K562 (cell line): ENCODE results near the gene BBOX1. TPM values are rescaled to one million over a fixed set of nuclear protein-coding genes. Genes with fewer than 3 reads are reported as not detected.

ENCODE experiments used
- ATAC-seq: fragments of 200-7000 bp; cut with Tn5 transposase; 3 replicates; pipeline ENCODE4 v1.9.1; 2020; ENCODE audit warnings: moderate library complexity
- BruUV-seq: library from RNA; stranded (reverse); fragments of 400-500 nt; replicated peaks from 2 replicates; lab custom pipeline; 2021; lab: Mats Ljungman, UMichigan
- CTCF ChIA-PET: fragments of 300-600 bp; formaldehyde crosslinking; extraction: SDS; loops from one replicate; lab custom pipeline; 2021; ENCODE audit warnings: low intra/inter-chr PET ratio; lab: Yijun Ruan, JAX
- POLR2A ChIA-PET: fragments of 300-600, 350-650 bp; sonication (Branson Sonifier 250); formaldehyde crosslinking; extraction: SDS; loops from one replicate; lab custom pipeline; 2021; ENCODE audit warnings: antibody characterized with exemption, inconsistent platforms; lab: Yijun Ruan, JAX
- DNase-seq, 4 experiments: peaks; one replicate each; pipeline versions ENCODE4 v3.0.0 to v3.0.0-alpha.2; 2011 to 2018; ENCODE audit warnings: low spot score in 3 of 4, mixed read lengths in 3 of 4; ENCODE audit errors: extremely low read depth in 1 of 4
- FAIRE-seq: peaks from 2 replicates; lab custom pipeline; 2011; peaks lifted over from hg19 to GRCh38; lab: Jason Lieb, UNC
- H2AFZ ChIP-seq: 2 replicates; pipeline ENCODE4 v1.6.0; 2011; ENCODE audit warnings: low read depth, low read length, control low read depth, inconsistent platforms
- H3K27ac ChIP-seq: fragments of 200-600 bp; 3 replicates; pipeline ENCODE4 v1.8.0; 2011; ENCODE audit warnings: low read depth, mild to moderate bottlenecking, control low read depth, inconsistent platforms, low read length, moderate library complexity, mixed read lengths; ENCODE audit errors: extremely low read depth
- H3K27me3 ChIP-seq, 2 experiments: fragments of 300-600 bp in 1 of 2; 2 replicates in 1 of 2; 3 replicates in 1 of 2; pipeline versions ENCODE4 v1.6.0 to v1.8.0; 2011; ENCODE audit warnings: inconsistent platforms in 2 of 2, low read length in 2 of 2, mild to moderate bottlenecking in 1 of 2, mixed read lengths in 1 of 2, moderate library complexity in 1 of 2; ENCODE audit not compliant: control insufficient read depth in 2 of 2, insufficient read depth in 2 of 2
- H3K36me3 ChIP-seq: fragments of 300-600 bp; 3 replicates; pipeline ENCODE4 v1.8.0; 2011; ENCODE audit warnings: mild to moderate bottlenecking, low read length, inconsistent platforms; ENCODE audit not compliant: control insufficient read depth, insufficient read depth
- H3K4me1 ChIP-seq, 2 experiments: fragments of 200-600 bp in 1 of 2; replicated peaks in 1 of 2; 2 replicates in 1 of 2; 3 replicates in 1 of 2; pipeline versions ENCODE4 v1.5.1 to v1.8.0; 2011; ENCODE audit warnings: inconsistent platforms in 2 of 2, low read length in 2 of 2, mild to moderate bottlenecking in 1 of 2, mixed read lengths in 1 of 2, moderate library complexity in 1 of 2; ENCODE audit not compliant: control insufficient read depth in 2 of 2, insufficient read depth in 2 of 2
- H3K4me2 ChIP-seq: 2 replicates; pipeline ENCODE4 v1.6.1; 2011; ENCODE audit warnings: low read length, control low read depth, inconsistent platforms, mixed read lengths; ENCODE audit not compliant: insufficient read depth
- H3K4me3 ChIP-seq: fragments of 200-600 bp; sonication (generic), shearing (Covaris generic); 2 replicates; pipeline ENCODE4 v1.5.1; 2016; ENCODE audit warnings: control low read depth, inconsistent platforms
- H3K79me2 ChIP-seq: fragments of 200-600 bp; 3 replicates; pipeline ENCODE4 v1.8.0; 2011; ENCODE audit warnings: low read length, inconsistent platforms; ENCODE audit not compliant: control insufficient read depth, insufficient read depth
- H3K9ac ChIP-seq, 2 experiments: 2 replicates each; pipeline versions ENCODE4 v1.6.0 to v1.6.1; 2011; ENCODE audit warnings: low read depth in 2 of 2, low read length in 2 of 2, control low read depth in 1 of 2, inconsistent platforms in 1 of 2, mild to moderate bottlenecking in 1 of 2, mixed read lengths in 1 of 2; ENCODE audit not compliant: insufficient read depth in 1 of 2
- H3K9me1 ChIP-seq: one replicate; pipeline ENCODE4 v1.6.0; 2011; ENCODE audit warnings: inconsistent platforms, mild to moderate bottlenecking, low read length, moderate library complexity; ENCODE audit not compliant: control insufficient read depth, insufficient read depth
- H3K9me3 ChIP-seq: replicated peaks from 2 replicates; pipeline ENCODE4 v1.5.1; 2011; ENCODE audit warnings: low read depth, low read length, inconsistent platforms; ENCODE audit not compliant: control insufficient read depth, insufficient read depth
- H4K20me1 ChIP-seq: replicated peaks from 2 replicates; pipeline ENCODE4 v1.6.1; 2011; ENCODE audit warnings: low read length, inconsistent platforms, mixed read lengths; ENCODE audit not compliant: control insufficient read depth, insufficient read depth
- KLF10 ChIP-seq: fragments of 250-450 bp; sonication (Bioruptor Pico); IDR thresholded peaks from 2 replicates; pipeline ENCODE4 v1.6.1; 2021; ENCODE audit warnings: matching md5 sums
- RBBP5 ChIP-seq: fragments of 200-600 bp; sonication (generic); IDR thresholded peaks from 2 replicates; pipeline ENCODE4 v1.6.1; 2012; ENCODE audit warnings: borderline replicate concordance, mild to moderate bottlenecking, low read length, control low read depth, inconsistent platforms; ENCODE audit not compliant: insufficient read depth, poor library complexity, severe bottlenecking
- SAP30 ChIP-seq: fragments of 200-600 bp; sonication (generic); IDR thresholded peaks from 2 replicates; pipeline ENCODE4 v1.6.1; 2012; ENCODE audit warnings: borderline replicate concordance, low read depth, mild to moderate bottlenecking, moderate library complexity, low read length, control low read depth, inconsistent platforms; ENCODE audit not compliant: insufficient read depth, poor library complexity, severe bottlenecking
- YY1 ChIP-seq, 3 experiments: IDR thresholded peaks; 2 replicates each; pipeline ENCODE4 v1.6.1; 2011; ENCODE audit warnings: low read length in 2 of 3, mild to moderate bottlenecking in 2 of 3, moderate library complexity in 2 of 3, borderline replicate concordance in 1 of 3, control low read depth in 1 of 3, low read depth in 1 of 3; ENCODE audit not compliant: insufficient read depth in 3 of 3, insufficient replicate concordance in 2 of 3, control insufficient read depth in 1 of 3, insufficient read length in 1 of 3; ENCODE audit errors: extremely low read depth in 1 of 3
- ZNF507 ChIP-seq: conservative IDR thresholded peaks from 2 replicates; pipeline ENCODE4 v1.6.1; 2017; ENCODE audit warnings: missing genetic modification characterization, missing compliant biosample characterization
- ZNF655 ChIP-seq: fragments of 250-450 bp; sonication (Bioruptor Pico); IDR thresholded peaks from 2 replicates; pipeline ENCODE4 v1.5.0; 2021
- ZNF76 ChIP-seq: fragments of 250-450 bp; sonication (Bioruptor Pico); IDR thresholded peaks from 2 replicates; pipeline ENCODE4 v1.4.0; 2020; ENCODE audit warnings: mild to moderate bottlenecking, moderate library complexity, borderline replicate concordance
- WGBS: fragments of 100-300 bp; shearing (Covaris generic); methylation state at CpG from one replicate; pipeline ENCODE4 v1.1.6; 2016; ENCODE audit warnings: low coverage, mixed read lengths; ENCODE audit not compliant: insufficient coverage; ENCODE audit errors: missing lambda C conversion rate; 5-methylcytosine and 5-hydroxymethylcytosine counted together
- in situ Hi-C: fragments of 300-500 bp; cut with MboI; formaldehyde crosslinking; loops from 4 replicates; pipeline ENCODE4 v1.15.0; 2018; ENCODE audit warnings: inconsistent platforms, mixed read lengths
- intact Hi-C: fragments of 100-400 bp; cut with micrococcal nuclease; formaldehyde crosslinking; loops from 2 replicates; pipeline ENCODE4 v1.14.2; 2022
- polyA plus RNA-seq, 8 experiments: library from polyadenylated mRNA; depleted of rRNA in 4 of 8; stranded (reverse) in 5 of 8; unstranded in 3 of 8; fragments of >200 nt; fragmentation: Nextera tagmentation in 2 of 8; fragmentation: Illumina TruSeq in 1 of 8; extraction: Ambion mirVana in 2 of 8; extraction: Trizol in 1 of 8; gene quantifications; 2 replicates each; pipeline versions ENCODE4 v1.2.1 to v1.2.3, GENCODE V29; 2011 to 2014; ENCODE audit warnings: inconsistent platforms in 1 of 8, missing spikeins in 1 of 8
- total RNA-seq, 7 experiments: library from RNA; depleted of rRNA in 6 of 7; stranded (reverse); fragments of >200 nt in 6 of 7; fragmentation: Illumina TruSeq in 2 of 7; extraction: Trizol in 2 of 7; gene quantifications; 2 replicates each; pipeline versions ENCODE4 v1.2.1 to v1.2.3, GENCODE V29; 2011 to 2021; ENCODE audit warnings: low replicate concordance in 1 of 7

The BBOX1 gene
- total and polyA plus RNA-seq, 9 of the 15 experiments (the other 6 are each of a cell fraction or from before 2014, with no cell fraction given) = not detected

- intact Hi-C loops = no loop called here
- no peaks in the 10 kb centered on the region for H3K36me3 ChIP-seq
- H4K20me1 ChIP-seq = no peaks in the 10 kb centered on the region
- no peak overlapping the region for H2AFZ ChIP-seq
- ATAC-seq = no peak
- no peak overlapping the region for H3K9ac ChIP-seq
- DNase-seq = no peak
- TF ChIP-seq ZNF507 (tag) (no peak), ZNF76 (CRISPR knock-in tag) (no peak), ZNF655 (no peak), YY1 (IDR thresholded peaks at IDR 0.05; ENCODE audit: borderline replicate concordance in 1 of 3, control insufficient read depth in 1 of 3, extremely low read depth in 1 of 3, insufficient read depth in 3 of 3, insufficient read length in 1 of 3, insufficient replicate concordance in 2 of 3, low read depth in 1 of 3, low read length in 2 of 3) (no peak), RBBP5 (no peak), SAP30 (no peak), KLF10 (CRISPR knock-in tag) (no peak)
- H3K4me2 ChIP-seq = no peak overlapping the region
- no peaks in the 10 kb centered on the region for H3K27me3 ChIP-seq
- H3K27ac ChIP-seq = no peak overlapping the region
- WGBS = 0% methylated on average over 1 of the region's 1 CpG
- no peaks in the 10 kb centered on the region for H3K9me3 ChIP-seq
- POLR2A ChIA-PET = no interaction called here
- FAIRE-seq = no peak
- in situ Hi-C loops = no loop called here
- no peaks in the 10 kb centered on the region for H3K79me2 ChIP-seq
- no peak overlapping the region for H3K4me3 ChIP-seq
- H3K4me1 ChIP-seq = no peaks in the 10 kb centered on the region
- no peaks in the 10 kb centered on the region for H3K9me1 ChIP-seq
- no TSS peak for BruUV-seq
- CTCF ChIA-PET = no interaction called here
Measured at GRCh38 chr11:27075192-27075591, 34.6 kb downstream of the BBOX1 start.
